GM18517 (cell line): Measurements from ENCODE around the gene UBASH3A.

Source experiments
- ATAC-seq: cut with Tn5 transposase; IDR thresholded peaks from one replicate; pipeline ENCODE4 v1.9.1; 2021; ENCODE audit warnings: mild to moderate bottlenecking, moderate library complexity; ENCODE audit not compliant: unreplicated experiment

The UBASH3A gene

DNA sequence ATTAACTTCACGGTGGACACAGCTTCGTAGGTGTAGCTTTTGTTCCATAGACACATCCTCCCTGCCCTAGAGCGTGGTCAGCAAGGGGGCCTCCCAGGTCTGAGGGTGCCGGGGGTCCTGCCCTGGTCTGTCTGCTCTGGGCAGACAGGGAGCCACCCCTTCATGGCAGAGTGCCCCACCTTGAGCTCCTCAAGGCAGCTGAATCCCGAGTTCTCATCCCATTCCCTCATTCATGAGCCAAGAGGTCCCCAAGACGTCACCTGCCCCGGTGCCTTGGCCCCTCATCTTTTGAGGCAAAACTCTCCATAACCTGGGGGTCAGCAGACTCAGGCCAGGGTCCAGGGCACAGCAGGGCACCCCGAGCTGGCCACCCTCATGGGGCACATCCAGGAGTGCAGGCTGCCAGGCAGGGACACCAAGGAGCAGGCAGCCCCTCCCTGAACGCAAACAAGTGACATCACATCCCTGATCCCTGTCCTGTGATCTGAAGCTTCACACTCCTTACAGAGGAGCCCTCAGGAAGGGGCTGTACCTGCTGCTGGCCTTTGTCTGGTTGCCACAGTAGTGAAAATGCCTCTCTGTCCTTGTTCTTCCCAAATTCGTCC lies 23.3 kb downstream of the UBASH3A start:
- no peak for ATAC-seq

DNA sequence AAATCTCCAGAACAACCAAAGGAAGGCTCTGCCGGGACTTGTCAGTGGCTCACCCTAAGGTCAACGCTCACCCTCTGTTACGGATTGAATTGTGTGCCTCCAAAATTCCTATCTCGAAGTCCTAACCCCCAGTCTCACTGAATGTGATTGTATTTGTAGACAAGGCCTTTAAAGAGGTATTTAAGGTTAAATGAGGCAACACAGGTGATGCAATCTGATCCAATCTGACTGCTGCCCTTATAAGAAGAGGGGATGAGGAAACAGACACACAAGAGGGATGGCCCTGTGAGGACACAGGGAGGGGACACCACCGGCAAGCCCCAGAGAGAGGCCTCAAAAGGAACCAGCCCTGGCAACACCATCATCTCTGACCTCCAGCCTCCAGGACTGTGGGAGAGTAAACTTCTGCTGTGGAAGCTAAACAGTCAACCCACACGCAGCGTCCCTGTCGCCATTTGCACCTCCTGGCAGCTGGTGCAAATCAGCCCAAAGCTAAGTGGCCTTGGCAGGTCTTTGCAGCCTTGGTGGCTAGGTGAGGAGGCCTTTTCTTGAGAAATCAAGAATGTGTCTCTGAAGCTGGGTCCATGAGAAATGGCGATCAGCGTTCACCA lies 24.2 kb downstream of the UBASH3A start:
- no peak for ATAC-seq

DNA sequence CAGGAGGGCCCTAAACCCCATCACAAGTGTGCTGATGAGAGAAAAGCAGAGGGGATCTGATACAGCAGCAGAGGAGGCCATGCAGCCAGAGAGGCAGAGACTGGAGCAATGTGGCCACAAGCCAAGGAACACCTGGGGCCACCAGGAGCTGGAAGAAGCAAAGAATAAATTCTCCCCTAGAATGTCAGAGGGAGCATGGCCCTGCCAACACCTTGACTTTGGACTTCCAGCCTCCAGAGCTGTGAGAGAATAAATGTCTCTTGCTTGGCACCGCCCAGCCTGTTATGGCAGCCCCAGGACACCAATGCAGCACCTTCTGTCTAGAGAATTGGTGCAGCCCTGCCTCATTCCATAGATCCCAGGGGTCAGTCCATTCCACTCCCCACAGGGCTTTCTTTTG lies 25.3 kb downstream of the UBASH3A start:
- ATAC-seq, result no peak

DNA sequence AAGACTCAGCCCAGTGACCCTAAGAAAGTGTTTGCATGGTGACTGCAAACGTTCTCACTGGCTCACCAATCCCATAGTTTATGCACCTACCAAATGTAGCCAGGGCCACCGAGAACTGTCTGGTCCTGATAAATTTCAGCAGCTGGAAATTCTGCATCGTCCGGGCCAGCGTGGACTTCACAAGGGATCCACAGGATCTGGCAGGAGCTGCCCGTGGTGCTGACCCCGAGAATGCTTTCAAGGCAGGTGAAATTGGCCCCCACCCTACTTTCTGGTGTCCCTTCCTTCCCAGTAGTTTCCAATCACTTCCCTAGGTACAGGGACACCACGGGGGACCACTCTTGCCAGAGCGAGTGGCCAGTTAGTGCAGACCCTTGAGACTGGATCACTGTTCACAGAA lies 26.2 kb downstream of the UBASH3A start:
- no peak for ATAC-seq

DNA sequence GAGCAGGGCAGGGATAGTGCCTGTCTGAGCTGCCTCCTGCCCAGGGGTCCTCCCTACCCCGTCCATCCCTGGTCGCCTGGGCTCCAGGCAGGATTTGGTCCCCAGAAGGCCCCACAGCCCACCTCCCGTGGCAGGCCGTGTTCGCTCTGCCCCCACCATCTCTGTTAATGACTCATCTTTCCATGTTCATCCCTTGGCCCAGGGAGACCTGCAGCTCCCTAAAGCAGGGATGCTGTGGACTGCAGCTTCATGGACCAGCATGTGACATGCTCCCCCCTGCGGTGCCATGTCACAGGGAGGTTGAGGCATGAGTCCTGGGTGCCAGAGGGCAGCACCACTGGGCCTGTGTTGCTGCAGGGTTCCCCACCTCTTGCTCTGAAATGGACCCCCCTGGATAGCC lies 26.8 kb downstream of the UBASH3A start:
- no peak for ATAC-seq

DNA sequence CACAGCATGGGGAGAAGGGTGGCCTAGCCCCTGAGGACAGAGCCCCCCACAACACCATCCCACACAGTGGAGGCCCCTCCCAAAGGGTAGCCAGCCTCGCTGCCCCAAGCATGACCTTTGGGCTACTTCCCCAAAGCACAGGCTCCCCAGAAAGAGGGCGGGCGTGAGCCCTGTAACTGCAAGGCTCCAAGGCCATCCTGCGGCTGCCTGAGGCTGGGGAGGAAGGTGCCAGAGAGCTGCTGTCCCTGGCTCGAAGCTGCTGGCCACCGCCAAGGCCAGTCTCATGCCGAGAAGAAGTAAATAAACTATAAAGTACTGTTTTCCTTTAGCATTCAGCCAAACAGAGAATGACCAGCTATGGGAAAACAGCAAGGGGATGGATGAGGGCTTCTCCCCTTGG lies 27.5 kb downstream of the UBASH3A start:
- ATAC-seq, result no peak

DNA sequence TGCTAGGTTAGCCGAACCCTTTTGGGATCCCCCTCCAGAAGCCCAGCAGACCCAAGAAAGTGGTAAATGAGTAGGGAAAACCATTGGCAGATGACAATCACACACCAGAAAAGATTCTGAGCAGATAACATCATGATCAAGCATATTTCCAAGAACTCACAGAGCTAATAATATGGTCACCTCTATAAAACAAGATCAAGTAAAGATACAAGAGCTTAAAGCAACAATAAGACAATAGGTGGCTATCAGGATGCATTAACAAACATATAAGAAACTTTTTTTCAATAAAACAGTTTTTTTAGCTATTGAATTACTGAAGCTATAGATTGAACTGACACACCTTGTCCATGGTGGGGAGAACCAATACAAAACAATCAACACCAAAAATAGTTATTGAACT lies 29.0 kb downstream of the UBASH3A start:
- ATAC-seq, result no peak

DNA sequence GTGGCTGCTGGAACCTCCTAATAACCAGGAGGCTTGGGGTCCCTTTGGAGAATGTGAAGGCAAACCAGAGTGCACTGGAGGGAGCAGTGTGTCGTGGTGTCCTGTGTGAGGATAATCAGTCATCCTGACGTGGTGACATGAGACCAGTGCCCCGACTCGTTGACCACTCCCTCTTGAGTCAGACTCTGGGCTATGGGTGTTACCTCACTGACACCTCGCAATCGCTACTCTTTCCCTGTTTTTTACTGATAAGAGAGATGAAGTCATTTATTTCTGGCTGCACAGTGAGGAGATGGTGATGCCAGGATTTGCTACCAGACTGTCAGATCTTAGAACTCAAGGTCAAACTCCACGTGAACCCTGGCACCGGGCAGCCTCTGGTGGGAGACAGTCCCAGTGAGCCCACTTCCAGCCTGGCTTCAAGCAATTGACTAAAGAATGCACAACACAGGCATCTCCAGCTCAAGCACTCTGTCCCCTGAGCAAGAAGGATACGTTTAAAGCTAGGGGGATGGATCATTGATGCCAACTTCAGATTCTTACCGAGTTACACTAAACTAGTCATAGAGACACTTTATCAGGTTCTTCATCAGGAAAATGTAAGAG lies 30.3 kb downstream of the UBASH3A start:
- no peak for ATAC-seq

DNA sequence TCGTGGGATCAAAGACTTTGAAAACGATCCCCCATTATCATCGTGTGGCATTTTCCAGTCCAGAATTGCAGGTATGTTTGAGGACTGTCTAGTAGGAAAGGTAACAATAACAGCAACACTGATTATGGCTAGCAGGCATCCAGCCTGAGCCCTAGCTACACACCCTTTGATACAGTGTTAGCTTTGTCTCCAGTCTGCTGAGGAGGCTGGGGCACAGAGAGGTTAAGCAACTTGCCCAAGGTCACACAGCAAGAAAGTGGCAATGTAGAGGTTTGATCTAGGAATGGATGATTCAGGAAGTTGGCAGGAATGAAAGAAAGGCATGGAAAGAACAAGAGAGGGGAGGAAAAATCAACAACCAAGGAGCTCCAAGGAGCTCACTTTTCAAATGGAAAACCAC lies 31.2 kb downstream of the UBASH3A start:
- ATAC-seq, result no peak

DNA sequence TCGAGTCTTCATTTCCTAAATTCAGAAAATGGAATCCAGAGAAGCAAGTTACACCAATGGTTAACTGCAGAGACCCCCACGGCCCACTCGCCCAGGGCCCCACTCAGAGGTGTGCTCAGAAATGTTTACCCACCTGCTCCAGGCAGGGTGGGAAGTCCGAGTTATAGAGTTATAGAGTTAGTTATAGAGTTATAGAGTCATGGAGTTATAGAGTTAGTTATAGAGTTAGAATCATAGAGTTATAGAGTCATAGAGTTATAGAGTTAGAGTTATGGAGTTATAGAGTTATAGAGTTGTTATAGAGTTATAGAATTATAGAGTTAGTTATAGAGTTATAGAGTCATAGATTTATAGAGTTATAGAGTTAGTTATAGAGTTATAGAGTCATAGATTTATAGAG lies 31.7 kb downstream of the UBASH3A start:
- ATAC-seq, result no peak

DNA sequence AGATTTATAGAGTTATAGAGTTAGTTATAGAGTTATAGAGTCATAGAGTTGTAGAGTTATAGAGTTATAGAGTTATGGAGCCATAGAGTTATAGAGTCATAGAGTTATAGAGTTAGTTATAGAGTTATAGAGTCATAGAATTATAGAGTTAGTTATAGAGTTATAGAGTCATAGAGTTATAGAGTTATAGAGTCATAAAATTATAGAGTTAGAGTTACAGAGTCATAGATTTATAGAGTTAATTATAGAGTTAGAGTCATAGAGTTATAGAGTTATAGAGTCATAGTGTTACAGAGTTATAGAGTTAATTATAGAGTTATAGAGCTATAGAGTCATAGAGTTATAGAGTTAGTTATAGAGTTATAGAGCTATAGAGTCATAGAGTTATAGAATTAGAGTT lies 32.1 kb downstream of the UBASH3A start:
- ATAC-seq, result no peak

DNA sequence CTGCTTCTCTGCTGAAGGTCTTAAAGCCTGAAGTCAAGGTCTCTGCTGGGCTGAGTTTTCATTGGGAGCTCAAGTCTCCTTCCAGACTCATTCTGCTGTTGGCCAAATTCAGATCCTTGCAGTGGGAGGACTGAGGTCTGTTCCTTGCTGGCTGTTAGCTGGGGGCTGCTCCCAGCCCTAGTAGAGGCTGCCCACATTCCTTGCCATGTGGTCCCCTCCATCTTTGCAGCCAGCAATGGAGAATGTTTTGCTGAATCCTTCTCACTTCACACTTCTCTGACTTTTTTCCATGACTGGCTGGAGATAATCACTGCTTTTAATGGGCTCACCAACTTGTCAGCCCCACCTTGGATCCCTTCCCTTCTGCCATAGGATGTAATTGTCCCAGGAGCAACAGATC lies 33.2 kb downstream of the UBASH3A start:
- no peak for ATAC-seq

DNA sequence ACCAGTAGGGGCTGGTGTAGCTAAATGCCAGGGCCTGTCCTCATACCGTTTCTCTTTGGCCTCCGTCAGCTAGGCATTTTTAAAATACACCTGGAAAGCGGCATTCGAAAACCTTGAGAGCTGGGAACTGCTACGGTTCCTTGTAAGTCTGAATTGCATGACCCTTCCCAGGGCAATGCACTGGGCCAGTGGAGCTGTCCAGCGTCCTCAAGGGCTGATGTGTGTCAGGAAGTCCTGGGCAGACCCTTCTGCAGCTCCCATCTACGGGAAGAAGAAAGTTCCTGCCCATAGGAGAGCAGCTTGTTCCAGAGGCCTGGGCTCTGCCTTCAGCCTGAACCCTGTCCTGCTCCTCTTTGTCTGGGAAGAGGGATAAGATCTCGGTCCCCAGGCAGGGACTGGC lies 34.1 kb downstream of the UBASH3A start:
- ATAC-seq, result no peak

DNA sequence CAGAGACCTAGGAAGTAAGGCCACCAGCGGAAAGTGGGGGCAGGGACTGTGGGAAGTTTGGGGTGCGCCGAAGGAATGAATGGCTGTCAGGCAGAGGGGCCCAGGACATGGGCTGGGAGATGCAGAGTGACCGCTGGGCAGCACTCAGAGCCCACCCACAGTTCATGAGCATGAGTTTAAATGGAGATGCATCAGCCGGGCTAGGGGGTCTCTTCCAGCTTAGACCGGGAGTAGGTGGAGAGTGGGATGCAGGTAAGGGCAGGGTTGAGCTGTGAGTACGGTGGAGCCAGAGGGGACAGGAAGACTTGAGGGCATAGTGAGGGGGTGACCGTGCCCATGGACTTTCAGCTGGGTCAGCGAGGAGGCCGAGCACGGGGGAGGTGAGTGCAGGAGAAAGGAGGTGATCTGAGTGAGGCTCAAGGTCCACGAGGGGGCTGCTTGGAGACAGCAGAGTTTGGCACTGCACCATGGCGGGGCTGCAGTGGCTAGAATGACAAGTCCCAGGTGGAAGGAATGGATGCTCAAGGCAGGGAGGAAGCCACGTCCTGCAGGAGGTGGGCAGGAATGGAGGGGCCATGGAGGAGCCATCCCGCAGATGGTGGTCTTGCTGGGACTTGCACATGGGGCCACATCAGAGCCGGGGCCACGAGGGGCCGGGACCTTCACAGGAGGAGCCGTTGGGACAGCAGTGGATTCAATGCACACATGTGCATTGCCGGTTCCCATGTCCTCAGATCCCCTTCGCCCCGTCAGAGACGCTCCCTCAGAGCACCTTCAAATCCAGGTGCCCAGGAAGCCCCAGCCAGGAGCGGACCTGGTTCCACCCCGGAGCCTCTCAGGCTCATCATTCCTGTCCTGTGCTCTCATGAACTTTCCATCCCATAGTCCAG lies 34.9 kb downstream of the UBASH3A start:
- no peak for ATAC-seq

DNA sequence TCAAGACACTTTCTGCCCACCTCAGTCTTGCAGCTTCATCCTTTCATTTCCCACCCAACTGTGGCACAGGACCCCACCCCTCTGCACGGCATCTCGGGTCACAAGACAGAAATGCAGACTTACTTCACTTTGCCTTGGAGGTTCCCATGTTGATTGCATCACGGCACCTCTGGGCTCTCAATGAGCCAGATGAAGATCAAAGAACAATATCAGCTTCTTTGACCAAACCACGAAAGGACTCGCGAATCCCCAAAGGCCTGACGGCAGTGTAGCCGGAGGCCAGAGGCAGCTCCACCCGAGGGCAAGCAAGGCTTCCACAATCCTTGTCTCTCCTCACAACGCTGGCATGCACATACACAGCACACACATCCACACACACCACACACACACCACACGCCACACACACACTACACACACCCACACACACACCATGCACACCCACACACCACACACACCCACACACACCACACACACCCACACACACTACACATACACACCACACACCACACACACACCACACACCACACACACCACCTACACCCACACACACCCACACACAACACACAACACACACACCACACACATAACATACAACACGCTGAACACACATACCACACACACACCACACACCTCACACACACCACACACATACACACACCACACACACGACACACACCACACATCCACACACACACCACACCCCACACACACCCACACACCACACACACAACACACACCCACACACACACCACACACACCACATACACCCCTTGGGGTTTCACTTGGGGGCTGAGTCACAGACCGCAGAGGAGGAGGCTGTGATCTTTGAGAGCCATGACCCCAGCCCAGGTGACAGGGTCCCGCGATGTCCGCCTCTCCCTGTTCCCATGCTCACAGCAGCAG lies 35.8 kb downstream of the UBASH3A start:
- ATAC-seq, result no peak

DNA sequence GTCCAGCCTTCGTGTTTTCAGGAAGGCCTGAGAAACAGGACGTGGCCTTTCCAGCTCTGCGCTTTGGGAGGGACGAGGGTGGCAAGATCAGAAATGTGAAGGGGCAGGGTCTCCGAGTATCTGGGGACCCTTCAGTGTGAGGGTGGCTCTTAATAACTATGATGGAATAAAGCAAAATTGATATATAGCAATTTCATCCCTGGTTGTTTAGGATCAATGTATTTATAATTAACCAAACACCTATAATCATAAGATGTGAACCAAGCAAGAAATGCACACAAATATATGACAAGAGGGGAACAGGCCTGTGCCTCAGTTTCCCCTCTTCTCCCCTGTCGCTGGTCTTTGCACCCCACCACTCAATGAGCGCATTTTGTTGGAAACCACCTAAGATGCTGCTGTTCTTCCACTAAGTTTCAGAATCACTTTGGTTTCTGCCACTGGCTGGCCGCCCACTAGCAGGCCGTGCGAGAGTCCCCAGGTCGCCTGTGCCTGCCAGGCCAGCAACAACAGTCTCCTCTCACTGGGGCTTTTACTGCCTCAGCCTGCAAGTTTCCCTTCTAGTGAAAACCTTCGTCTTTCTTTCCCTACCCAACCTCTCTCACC lies 36.6 kb downstream of the UBASH3A start:
- ATAC-seq, result no peak

DNA sequence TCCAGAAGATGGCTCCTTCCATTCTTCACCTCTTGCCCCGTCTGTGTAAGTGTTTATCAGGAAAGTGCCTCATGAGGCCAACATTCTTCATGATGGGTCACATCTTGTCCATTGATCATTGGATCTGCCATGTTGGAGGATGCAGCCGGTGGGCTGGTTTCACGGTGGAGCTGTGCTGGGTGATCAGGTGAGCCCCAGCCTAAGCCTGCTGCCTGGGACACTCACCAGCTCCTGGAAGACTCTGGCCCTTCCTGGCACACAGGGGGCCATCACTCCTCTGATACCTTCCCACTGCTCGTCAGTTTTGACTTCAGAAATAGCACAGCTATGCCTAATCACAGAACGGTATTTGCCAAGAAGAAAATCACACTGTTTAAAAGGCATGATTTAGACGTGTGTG lies 38.3 kb downstream of the UBASH3A start:
- no peak for ATAC-seq

DNA sequence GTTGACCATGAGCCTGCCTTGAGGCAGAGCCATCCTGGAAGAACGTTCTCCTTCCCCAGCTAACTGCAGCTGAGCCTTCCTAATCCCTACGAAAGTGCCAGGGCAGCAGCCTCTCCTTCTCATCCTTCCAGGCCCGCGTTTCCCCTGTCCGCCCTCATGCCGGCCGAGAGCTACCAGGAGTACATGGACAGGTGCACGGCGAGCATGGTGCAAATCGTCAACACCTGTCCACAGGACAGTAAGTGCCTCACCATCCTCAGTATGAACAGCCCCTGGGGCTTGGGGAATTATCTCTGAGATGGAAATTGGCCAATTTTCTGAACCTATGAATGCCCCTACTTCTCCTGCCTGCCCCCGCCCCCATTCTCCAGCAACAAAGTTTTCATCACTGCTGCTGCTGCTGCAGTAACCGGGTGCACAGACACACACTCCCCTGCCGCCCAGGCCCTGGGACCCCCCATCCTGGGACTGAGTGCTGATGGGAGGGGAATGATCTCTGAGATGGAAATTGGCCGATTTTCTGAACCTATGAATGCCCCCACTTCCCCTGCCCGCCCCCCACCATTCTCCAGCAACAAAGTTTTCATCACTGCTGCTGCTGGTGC lies 39.6 kb downstream of the UBASH3A start:
- no peak for ATAC-seq

DNA sequence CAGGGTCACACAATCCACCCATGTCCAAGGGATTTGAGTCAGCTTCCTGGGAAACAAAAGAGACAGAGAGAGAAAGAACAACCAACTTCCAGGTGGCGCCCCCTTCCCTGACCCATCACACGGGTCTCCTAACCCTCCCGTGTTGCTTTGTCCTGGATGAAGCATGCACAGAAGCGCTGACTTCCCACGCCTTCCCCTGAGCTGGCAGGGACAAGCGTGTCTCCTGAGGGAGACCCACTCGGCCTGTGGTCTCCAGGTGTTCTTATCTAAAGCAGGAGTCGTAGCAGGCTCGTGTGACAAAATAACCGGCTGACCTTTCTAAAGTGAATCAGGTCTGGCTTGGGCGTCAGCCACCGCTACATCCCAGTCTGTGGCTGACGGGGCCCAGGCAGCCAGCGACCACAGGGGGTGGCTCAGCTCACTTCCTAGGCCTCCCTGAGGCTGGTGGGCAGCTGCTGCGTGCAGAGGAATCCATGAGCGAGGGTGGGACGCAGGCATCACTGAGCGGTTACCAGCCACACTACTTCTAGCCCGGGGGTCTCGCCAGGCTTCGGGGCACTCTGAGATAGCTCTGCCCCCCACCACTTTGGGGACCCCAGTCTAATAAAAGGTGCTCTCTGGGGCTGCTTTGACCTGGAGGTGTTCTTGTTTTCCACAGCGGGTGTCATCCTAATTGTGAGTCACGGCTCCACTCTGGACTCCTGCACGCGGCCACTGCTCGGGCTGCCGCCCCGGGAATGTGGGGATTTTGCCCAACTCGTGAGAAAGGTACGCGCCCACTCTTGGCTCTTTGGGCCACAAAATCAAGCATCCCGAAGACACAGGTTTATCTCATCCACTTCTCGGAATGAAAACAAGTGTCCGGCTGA lies 40.4 kb downstream of the UBASH3A start:
- ATAC-seq, result no peak
